ENCODE results near the gene SPAG17. TPM values are rescaled to one million over a fixed set of nuclear protein-coding genes. Genes with fewer than 3 reads are reported as not detected.
A peak's percentile ranks its signal among the peaks of the same experiment; 100 is the strongest.

Gene SPAG17
- total RNA-seq, 2 donors from 2014 or later, result not detected

GRCh38 chr1:118157506-118157905, 27.5 kb downstream of the SPAG17 start:
- TF ChIP-seq, protein P1, sequence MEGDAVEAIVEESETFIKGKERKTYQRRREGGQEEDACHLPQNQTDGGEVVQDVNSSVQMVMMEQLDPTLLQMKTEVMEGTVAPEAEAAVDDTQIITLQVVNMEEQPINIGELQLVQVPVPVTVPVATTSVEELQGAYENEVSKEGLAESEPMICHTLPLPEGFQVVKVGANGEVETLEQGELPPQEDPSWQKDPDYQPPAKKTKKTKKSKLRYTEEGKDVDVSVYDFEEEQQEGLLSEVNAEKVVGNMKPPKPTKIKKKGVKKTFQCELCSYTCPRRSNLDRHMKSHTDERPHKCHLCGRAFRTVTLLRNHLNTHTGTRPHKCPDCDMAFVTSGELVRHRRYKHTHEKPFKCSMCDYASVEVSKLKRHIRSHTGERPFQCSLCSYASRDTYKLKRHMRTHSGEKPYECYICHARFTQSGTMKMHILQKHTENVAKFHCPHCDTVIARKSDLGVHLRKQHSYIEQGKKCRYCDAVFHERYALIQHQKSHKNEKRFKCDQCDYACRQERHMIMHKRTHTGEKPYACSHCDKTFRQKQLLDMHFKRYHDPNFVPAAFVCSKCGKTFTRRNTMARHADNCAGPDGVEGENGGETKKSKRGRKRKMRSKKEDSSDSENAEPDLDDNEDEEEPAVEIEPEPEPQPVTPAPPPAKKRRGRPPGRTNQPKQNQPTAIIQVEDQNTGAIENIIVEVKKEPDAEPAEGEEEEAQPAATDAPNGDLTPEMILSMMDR (IDR thresholded peaks at IDR 0.05), result no peak
- H3K9ac ChIP-seq (ENCODE audit: low read depth in 2 of 2, low read length in 2 of 2), result no peak overlapping the region
- intact Hi-C loops (cut with DNase I), result loop anchor here (10.0 kb wide), 1 partner anchor 1207 kb away; the partner anchor contains the start of gene HAO2
- H3K9me3 ChIP-seq, result no peaks in the 10 kb centered on the region
- H3K36me3 ChIP-seq, result no peaks in the 10 kb centered on the region
- H3K4me3 ChIP-seq, result no peak overlapping the region
- H3K27me3 ChIP-seq, result no peaks in the 10 kb centered on the region
- no peaks in the 10 kb centered on the region for H3K4me1 ChIP-seq
- DNase-seq, result no peak
- no peak overlapping the region for H3K27ac ChIP-seq

- intact Hi-C loops (cut with DNase I), result loop anchor here (10.0 kb wide), 1 partner anchor 1210 kb away; the partner anchor contains the start of gene HAO2
- TF ChIP-seq, protein P1 (IDR thresholded peaks at IDR 0.05), result no peak
These were observed 29.9 kb downstream of the SPAG17 start for GRCh38 chr1:118155106-118155505.

DNA sequence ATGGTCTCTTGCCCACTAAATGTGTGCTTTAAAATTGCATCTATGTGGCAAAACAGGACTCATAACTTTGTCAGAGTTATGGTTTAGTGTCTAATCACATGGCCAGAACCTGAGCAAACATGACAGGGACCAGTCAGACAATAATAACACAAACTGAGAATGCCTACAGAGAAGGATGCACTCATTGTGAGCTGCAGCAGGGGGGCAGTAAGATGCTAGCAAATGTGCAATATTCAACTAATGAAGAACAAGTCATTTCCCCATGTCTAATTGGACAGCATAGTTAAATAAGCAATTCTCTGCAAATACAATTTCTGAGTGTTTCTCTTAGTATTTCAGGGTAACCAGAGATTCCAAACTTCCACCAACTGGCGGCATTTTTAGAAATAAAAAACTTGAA, 30.8 kb downstream of the SPAG17 start:
- no peaks in the 10 kb centered on the region for H3K36me3 ChIP-seq
- TF ChIP-seq, protein P1 (IDR thresholded peaks at IDR 0.05), result no peak
- no peaks in the 10 kb centered on the region for H3K27me3 ChIP-seq
- no peaks in the 10 kb centered on the region for H3K9me3 ChIP-seq
- H3K4me1 ChIP-seq, result no peaks in the 10 kb centered on the region
- H3K9ac ChIP-seq (ENCODE audit: low read depth in 2 of 2, low read length in 2 of 2), result no peak overlapping the region
- no peak for DNase-seq
- H3K27ac ChIP-seq, result no peak overlapping the region
- intact Hi-C loops (cut with DNase I), result loop anchor here (5.0 to 10.0 kb wide), 2 partner anchors 853 to 1211 kb away; partner anchors contain the start of gene HAO2
- H3K4me3 ChIP-seq, result no peak overlapping the region

More at GRCh38 chr1:118155106-118155505, 29.9 kb downstream of the SPAG17 start:
- Histone ChIP-seq H3K9me3 (no peaks in the 10 kb centered on the region), H3K27ac (no peak overlapping the region), H3K9ac (ENCODE audit: low read depth in 2 of 2, low read length in 2 of 2) (no peak overlapping the region), H3K4me1 (no peaks in the 10 kb centered on the region), H3K27me3 (no peaks in the 10 kb centered on the region), H3K36me3 (no peaks in the 10 kb centered on the region), H3K4me3 (no peak overlapping the region)
- no peak for DNase-seq

DNA sequence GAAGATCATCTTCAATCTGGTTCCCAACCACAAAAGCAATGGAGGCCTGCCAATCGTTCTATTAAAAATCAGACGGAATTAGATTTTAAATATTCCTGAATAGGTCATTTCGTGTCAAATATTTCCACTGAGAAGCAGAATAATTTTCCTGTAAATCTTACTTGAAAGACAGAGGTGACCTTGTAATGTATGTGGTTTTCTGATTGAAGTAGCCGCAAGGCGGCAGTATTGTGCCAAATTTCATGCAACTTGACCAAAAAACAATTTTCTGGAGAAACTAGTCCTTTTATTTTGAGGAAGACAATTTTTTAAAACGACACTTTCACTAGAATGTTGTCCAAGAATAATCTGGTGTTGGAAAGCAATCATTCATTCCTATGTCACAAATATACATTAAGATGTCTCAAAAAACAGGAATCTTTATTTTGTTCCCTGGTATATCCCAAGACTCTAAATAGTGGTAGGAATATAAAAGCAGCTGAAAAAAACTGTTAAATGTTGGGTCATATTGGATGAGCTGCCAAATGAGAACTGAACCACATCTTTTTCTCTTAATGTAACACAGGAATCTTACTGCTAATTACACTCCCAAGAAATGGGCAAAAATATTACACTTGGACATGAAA, 33.6 kb downstream of the SPAG17 start:
- peak; percentile 52 for DNase-seq
- no peak overlapping the region for H3K27ac ChIP-seq
- H3K27me3 ChIP-seq, result no peaks in the 10 kb centered on the region
- TF ChIP-seq, protein P1 (IDR thresholded peaks at IDR 0.05), result peak; percentile 54
- H3K36me3 ChIP-seq, result no peaks in the 10 kb centered on the region
- no peaks in the 10 kb centered on the region for H3K4me1 ChIP-seq
- H3K9ac ChIP-seq (ENCODE audit: low read depth in 2 of 2, low read length in 2 of 2), result no peak overlapping the region
- no peak overlapping the region for H3K4me3 ChIP-seq
- intact Hi-C loops (cut with DNase I), result loop anchor here (5.0 to 10.0 kb wide), 2 partner anchors 856 to 1213 kb away; partner anchors contain the start of gene HAO2
- H3K9me3 ChIP-seq, result no peaks in the 10 kb centered on the region

DNA sequence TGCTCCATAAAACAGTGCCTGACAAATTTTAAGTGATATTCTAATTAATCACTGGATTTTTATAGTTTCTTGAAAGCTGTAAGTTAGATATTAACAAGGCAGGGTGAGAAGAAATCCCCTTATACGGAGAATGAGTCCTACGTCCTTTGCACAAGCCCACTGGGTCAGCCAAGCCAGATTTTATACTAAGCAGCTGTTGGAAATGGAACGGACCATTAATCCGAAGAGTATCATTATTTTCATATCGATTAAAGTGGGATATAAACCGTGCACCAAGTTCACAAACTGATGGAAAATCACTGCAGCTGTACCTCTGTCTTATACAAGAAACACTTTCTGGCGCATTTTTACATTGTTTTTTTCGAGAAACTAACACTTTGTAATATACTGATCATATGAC, 35.2 kb downstream of the SPAG17 start:
- intact Hi-C loops (cut with DNase I), result loop anchor here (5.0 to 10.0 kb wide), 2 partner anchors 858 to 1215 kb away; partner anchors contain the start of gene HAO2
- H3K27me3 ChIP-seq, result no peaks in the 10 kb centered on the region

More for the DNA sequence above, 35.2 kb downstream of the SPAG17 start:
- Histone ChIP-seq H3K27ac (no peak overlapping the region), H3K36me3 (no peaks in the 10 kb centered on the region), H3K9ac (ENCODE audit: low read depth in 2 of 2, low read length in 2 of 2) (no peak overlapping the region), H3K4me1 (no peaks in the 10 kb centered on the region), H3K4me3 (no peak overlapping the region), H3K9me3 (no peaks in the 10 kb centered on the region)
- TF ChIP-seq, protein P1 (IDR thresholded peaks at IDR 0.05), result no peak
- no peak for DNase-seq

All from colonic mucosa (tissue), 4 donors.